Dedifferentiated amniotic fluid mesenchymal stem cell (primary cell): ENCODE measurements around the gene ARG1.

ENCODE experiments used
- DNase-seq: peaks from one replicate; pipeline ENCODE4 v3.0.0-alpha.2; 2016; ENCODE audit errors: extremely low spot score

ARG1 gene

DNA sequence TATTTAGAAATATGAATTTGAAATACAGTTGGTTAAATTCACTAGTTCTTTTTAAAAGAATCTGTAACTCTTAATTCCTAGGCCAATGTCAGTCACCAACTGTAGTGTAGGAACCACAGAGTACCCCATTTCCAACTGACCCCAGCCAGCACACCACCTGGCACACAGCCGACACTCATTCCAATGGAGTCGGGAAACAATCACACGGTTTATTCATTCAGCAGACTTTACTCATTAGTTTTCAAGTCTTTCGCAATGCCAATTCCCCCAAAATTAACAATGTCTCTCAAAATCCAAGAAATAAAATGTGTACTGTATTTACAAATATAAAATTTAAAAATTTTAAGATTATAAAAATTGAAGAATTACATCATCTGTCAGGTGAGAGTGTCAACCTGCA is 13.5 kb downstream of the ARG1 start:
- no peak for DNase-seq

DNA sequence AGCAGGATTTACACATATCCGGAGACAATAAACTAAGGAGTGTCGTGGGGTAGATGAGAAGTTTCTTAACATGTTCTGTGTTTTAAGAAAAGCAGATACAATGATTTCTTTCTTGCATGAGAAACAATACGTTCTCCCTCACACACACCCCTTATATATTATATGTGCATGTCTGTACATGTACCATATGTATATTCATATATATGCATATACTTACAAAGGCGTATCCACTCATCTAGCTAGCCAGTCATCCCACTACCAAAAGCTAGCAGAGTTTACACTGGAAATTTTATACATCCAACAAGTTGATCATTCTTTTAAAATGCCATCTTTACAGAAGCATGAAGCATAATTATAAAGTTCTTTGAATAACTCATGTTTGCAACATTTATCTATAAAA is 14.9 kb downstream of the ARG1 start:
- DNase-seq: no peak

DNA sequence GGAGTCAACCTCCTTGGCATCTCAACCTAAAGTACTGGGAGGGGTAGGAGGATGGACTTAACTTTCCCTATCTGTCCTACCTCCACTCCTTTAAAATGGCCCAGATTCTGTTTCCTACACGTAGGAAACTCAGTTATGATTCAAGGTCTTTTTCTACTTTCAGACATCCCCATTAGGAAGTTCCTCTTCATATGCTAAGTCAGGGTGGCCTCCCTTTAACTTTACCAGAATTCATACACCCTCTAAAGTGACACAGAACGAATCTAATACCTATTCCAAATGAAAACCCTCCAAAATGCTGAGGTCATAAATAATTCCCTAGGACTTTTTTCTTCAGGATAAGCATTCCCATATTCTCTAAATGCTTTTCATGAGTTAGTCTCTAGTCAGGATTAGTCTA is 15.6 kb downstream of the ARG1 start:
- no peak for DNase-seq

DNA sequence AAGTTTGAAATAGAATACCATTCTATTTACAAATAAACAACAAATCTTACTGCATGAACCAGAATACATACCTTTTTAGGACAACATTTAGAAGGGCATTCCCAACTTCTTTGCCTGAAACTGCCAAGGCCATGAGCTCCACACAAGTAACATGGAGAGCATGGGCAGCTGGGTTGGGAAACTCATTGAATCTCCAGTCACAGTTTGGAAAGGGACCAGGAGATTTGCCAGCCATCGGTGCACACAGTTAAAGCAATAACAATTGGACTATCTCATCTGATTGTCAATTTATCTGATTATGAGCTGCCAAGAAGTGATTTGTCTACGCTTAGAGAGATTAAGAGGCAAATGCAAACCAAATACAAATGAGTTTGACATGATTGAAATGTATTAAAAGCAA is 19.9 kb downstream of the ARG1 start:
- DNase-seq: no peak

DNA sequence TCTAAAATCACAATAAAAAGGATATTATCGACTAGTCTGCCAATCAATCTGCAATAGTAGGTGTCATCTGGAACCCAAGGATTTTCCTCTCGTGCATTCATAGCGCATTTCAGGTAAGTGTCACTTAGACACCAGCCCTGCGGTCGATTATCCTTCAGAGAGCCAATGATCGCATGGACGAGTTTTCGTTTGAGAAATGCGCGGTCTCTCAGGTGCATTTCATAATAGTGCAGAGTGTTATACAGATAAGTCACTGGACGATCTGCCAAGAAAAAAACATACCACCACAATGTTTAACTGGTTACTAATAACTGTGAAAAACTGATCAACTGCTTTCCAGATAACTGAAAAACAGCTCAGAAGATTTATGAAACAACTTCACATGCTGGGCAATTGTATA is 21.0 kb downstream of the ARG1 start:
- DNase-seq: no peak

DNA sequence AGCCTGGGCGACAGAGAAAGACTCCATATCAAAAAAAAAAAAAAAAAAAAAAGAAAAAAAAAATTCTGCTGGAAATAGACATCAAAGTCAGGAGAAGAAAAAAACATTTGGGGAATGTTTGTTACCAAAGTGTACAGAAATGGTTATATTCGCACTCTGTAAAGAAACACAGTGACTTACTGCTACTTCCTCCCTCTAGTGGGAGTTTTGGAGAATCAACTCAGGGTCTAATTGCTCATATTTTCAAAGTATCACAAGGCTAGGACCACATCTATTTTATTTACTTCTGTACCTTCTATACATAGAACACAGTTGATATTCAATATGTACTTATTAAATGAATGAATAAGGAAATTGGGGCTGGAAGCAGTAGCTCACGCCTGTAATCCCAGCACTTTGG is 24.4 kb downstream of the ARG1 start:
- DNase-seq: no peak

DNA sequence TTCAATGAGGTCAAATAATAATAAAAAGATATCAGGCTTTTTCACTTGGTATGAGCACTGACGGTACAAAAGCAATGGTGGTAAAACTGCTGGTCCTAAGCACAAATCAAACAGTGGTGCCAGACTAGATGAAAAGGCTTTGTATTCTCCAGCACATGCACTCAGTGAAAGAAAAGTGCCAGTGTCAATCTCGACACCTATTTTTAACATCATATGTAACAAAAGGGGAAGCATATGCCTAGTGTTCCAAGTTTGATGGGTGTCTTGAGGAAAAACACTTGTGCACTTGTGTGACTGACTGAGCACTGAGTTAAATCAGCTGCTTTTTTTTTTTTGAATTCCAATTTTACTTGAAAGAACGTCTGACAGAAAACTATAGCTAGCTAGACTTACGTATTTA is 27.7 kb downstream of the ARG1 start:
- no peak for DNase-seq

DNA sequence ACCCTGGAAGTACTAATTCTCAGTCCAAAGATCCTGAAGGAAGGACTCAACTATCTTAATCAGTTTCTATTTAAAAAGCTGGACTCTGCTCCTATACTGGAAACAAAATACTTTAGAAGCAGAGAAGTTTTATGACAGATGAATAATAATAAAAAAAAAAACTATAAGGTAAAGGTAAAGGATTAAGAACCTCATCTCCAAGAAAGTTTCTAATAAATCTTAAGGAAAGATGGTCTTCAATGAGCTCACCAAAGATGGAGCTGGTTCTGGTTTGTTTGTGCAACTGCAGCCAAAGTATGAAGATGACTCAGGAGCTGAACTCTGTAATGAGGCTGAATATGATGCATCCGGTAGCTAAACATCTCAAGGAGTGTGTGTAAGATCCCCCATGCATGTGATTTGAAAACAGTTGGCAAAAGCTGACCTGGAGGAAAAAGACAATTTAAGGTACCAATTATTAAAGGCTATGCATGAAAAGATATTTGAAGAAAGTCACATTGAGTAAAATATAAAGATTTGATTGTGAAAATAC is 29.8 kb downstream of the ARG1 start:
- peak; percentile 80 for DNase-seq

DNA sequence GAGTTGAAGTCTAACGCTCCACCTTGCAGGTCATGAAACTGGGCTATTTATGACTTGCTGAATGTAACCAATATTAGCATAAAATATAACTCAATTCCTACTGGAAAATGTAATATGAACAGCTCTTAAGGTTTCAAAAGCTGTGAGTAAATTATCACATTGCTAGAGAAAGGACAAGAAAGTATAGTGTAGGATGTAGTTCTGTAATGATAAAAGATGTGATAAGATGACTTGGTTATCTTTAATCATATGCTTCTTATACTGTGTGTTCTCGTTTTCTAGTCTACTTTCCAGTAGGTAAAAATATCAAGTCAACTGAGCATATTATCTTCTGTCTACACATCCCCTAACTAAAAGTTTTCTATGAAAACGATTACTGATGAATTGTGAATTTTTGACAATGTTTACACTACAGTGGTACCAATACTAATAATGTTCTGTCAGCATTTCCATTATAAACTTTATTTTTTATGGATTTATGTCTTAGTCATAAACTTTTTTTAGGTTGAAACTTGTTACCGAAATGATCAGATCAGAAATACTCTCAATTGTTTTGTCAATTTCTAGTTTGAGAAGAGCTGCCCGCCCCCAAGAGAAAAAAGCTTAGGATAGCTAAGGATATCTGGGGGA is 40.4 kb downstream of the ARG1 start:
- no peak for DNase-seq

DNA sequence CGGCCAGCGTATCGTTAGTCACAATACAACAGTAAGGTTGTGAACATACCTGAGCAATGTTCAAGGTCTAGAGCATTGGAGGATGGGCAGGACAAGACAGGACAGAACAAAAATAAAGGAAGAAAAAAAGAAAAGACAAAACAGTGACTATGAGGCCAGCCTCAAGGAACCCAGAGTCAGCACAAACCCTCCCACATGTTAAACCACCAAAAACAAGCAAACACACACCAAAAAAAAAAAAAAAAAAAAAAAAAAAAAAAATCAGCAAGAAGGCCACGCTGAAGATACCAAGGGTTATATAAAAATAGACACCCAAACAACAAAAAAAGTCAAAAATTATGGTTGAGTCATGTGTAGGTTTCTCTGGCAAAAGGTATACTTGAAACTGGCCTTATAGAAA is 42.2 kb downstream of the ARG1 start:
- DNase-seq: no peak

DNA sequence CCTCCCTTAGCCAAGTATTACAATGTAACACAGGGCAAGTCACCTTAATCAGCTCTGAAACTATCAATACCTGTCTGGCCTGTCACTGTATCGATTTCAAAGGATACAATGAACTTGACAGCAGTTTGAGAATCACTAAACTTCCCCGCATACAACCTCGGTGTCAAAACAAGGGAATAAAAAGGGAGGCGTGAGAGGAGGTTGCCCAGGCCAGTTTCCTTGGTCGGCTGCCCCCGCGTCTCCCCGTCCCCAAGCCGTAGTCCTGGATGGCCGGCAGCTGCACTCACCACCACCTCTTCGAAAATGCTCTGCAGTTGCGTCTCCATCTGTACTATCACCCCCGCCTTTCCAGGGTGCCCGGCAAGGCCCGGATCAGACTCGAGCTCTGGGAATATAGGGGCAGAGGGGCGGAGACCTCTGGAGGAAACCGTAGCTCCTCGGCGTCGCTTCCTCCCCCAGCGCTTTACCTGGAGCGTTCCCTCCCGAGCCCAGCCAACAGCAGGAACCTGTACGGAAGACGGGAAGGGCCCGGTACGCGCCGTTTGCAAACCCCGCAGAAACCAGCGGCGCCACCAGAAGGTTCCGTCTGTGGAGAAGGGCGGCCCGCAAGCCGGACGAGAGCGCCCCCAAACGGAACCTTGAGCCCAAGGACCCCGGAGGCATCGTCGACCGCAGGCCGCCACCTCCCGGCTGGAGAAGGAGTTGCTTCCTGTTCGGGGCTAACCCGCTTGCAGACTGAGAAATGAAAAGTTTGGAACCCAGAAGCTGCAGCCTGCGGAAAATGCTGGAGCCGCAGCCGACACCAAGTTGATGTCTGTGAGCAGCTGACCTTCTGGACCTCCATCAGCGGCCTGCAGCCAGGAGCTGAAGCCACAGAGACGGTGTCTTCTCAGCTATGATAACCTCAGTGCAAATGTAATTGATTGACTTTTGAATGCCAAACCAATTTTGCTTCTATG is 55.0 kb downstream of the ARG1 start, which contains the start of gene MED23:
Gene MED23, minus strand, starts transcription at position 519 of the 959 bp plus-strand sequence. Its CDS starts 193 bp downstream, at position 326.
- peak; percentile 94 for DNase-seq

DNA sequence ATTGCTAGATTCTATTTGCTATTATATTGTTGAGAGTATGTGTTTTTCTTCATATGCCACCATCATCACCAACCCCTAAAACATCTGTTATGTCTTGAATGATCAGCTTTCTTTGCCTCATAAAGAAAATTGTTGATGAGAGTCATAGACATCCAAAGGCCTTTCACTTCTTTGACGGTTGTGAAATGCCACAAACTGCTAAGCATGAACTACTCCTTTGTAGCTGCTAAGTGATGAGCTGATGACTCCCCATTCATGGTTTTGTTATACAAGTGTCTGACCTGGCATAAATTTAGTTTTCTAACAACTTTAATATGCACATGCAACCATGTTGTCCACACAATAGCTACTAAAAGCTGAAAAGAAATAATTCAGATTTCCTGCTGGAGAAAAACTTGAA is 55.7 kb downstream of the ARG1 start:
- DNase-seq: no peak

DNA sequence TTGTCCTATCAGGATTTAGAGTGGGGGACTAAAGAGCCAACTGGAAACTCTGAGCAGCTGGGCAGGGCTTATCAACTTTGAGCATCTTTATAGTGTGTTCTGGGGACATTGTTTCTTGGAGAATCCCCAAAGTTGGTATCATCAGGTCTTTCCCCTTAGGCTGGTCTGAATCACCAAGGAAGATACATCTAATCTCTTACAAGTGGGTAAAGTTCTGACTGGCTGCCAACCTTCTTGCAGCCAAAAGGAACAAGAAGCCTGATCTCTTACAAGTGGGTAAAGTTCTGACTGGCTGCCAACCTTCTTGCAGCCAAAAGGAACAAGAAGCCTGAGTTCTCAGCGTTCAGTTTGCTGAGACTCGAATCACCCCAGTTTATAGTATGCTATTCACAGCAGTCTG is 56.6 kb downstream of the ARG1 start:
- no peak for DNase-seq

DNA sequence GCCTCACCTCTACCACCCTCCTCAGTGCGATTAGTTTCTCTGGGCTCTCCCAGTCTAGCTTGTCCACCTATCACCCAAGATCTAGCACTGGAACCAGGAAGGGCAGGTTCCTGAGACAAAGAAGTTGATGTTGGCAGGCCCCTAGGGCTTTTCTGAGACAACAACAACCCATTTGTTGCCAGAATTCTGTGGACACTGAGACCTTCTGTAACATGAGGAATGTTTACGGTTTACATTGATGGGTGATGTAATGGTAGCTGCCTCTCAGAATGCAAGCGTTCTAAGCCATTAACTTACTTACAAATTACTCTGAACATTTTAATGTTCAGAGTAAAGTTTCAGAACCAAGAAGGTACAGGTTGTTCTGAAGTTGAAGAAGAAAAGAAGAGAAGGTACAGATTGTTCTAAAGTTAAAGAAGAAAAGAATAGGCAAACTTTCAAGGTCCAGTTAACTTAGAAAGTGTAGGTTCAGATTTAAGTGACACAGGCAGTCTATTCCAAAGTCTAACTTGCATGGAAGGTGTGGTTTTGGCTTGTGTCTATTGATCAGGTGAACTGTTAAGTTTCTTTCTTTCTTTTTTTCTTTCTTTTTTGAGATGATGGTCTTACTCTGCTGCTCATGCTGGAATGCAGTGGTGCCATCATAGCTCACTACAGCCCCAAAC is 58.7 kb downstream of the ARG1 start:
- DNase-seq: no peak
